ENCODE results near the gene ACO1. TPM values are rescaled to one million over a fixed set of nuclear protein-coding genes. Genes with fewer than 3 reads are reported as not detected.
A peak's percentile ranks its signal among the peaks of the same experiment; 100 is the strongest.

Gene ACO1
- 9.4 and 10.8 TPM in 2 replicates for total RNA-seq (2011; cell fraction: chromatin; rRNA removed; ENCODE audit: low replicate concordance)
- 4.8 and 5.4 TPM in 2 replicates for total RNA-seq (2011; cell fraction: nucleolus; rRNA removed)
- total RNA-seq (2011; cell fraction: nucleoplasm; rRNA removed), result 6.2 and 8.3 TPM in 2 replicates
- 14.3 and 16.6 TPM in 2 replicates for total RNA-seq (2014; rRNA removed)
- 19.6 and 21.1 TPM in 2 replicates for total RNA-seq (2014; rRNA removed; fragmentation: Illumina TruSeq; extraction: Trizol)
- 16.2 and 16.9 TPM in 2 replicates for total RNA-seq (2015; rRNA removed; fragmentation: Illumina TruSeq; extraction: Trizol)
- total RNA-seq (2021), result 20.4 and 22.3 TPM in 2 replicates
- polyA plus RNA-seq (2011; rRNA removed), result 25.5 and 29.7 TPM in 2 replicates
- 17.7 and 23.5 TPM in 2 replicates for polyA plus RNA-seq (2011; cell fraction: cytosol; rRNA removed)
- polyA plus RNA-seq (2011; cell fraction: nucleus; rRNA removed), result 9.3 and 13.1 TPM in 2 replicates
- 15.9 and 16.2 TPM in 2 replicates for polyA plus RNA-seq (2012)
- polyA plus RNA-seq (2014; fragmentation: Illumina TruSeq; extraction: Trizol), result 19.1 and 22.6 TPM in 2 replicates
- polyA plus RNA-seq (2014; fragmentation: Nextera tagmentation; extraction: Ambion mirVana), result 1 to 10 TPM in 1 of 2 experiments, under 1 TPM in 1; 0.96 to 3.0 TPM
- polyA plus RNA-seq (2014; rRNA removed), result 11.8 and 14.0 TPM in 2 replicates
- polyA minus RNA-seq (2011; rRNA and poly(A)+ RNA removed), result 47.9 and 52.7 TPM in 2 replicates
- polyA minus RNA-seq (2011; cell fraction: cytosol; rRNA and poly(A)+ RNA removed), result 15.9 and 19.4 TPM in 2 replicates
- polyA minus RNA-seq (2011; cell fraction: nucleus; rRNA and poly(A)+ RNA removed), result 3.0 and 5.9 TPM in 2 replicates
- Bru-seq, nascent RNA, result percentile 61 among the genes with signal in this experiment
- BruChase-seq, experiment 1, labeled RNA remaining after a 2-hour chase, result percentile 65 among the genes with signal in this experiment
- percentile 67 among the genes with signal in this experiment for BruChase-seq, experiment 2, labeled RNA remaining after a 6-hour chase
- long read RNA-seq, experiment 1, full-length matches to known transcripts, result 109 of 145 reads
- long read RNA-seq, experiment 1, partial matches to known transcripts, result 25 of 145 reads
- long read RNA-seq, experiment 1, other reads (novel, unspliced or antisense), result 11 of 145 reads
- long read RNA-seq, experiment 2, full-length matches to known transcripts, result 7 of 23 reads
- long read RNA-seq, experiment 2, partial matches to known transcripts, result 15 of 23 reads
- long read RNA-seq, experiment 2, other reads (novel, unspliced or antisense), result 1 of 23 reads
- long read RNA-seq, experiment 3, full-length matches to known transcripts, result 8 of 13 reads
- long read RNA-seq, experiment 3, partial matches to known transcripts, result 5 of 13 reads
- long read RNA-seq, experiment 3, other reads (novel, unspliced or antisense), result 0 of 13 reads

DNA sequence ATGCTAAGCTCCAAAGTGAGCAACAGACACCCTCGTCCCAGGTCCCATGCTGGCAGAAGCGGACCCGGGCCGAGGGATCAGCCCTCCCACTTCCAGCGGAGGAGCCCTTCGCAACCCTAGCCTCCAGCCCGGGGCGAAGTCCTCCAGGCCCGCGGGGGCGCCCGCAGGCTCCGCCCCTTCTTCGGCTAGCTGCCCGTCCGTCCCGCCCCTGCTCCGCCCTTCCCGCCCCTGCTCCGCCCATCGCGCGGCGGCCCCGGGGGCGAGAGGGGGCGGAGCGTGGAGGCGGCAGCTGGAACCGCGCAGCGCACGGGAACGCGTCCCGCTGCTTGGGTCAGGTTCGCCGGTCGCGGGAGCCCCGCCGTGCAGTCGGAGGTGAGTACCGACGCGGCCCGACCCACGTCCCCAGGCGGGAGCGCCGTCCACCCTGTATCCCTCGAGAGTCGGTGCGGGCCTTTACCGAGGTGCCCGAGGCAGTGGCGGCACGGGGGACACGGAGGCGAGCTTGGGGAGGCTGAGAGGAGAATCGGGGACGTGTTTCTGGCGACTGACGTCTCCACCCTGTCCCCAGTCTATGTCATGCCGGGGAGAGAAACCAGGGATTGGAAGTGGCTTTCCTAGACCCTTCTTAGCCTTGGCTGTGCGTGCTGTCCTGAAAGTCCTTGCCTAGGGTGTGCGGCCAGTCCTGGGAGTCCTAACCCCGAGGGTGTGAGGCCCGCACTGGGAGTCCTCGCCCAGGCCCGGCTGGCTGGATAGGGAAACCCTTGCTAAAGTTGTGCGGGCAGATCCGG is at the start of gene ACO1:
TSS of gene ACO1 (plus strand) at position 280 of the 788 bp plus-strand sequence. CDS start 20,864 bp downstream, outside the sequence.
- 0% methylated on average over 11 of the region's 73 CpGs for WGBS (ENCODE audit: insufficient coverage, low coverage, missing lambda C conversion rate)
- Histone ChIP-seq H4K20me1 (replicated peaks; ENCODE audit: control insufficient read depth, insufficient read depth, low read length) (no peaks in the 10 kb centered on the region), H3K27me3 (ENCODE audit: control insufficient read depth in 2 of 2, insufficient read depth in 2 of 2, low read length in 2 of 2) (no peaks in the 10 kb centered on the region), H3K9me3 (replicated peaks; ENCODE audit: control insufficient read depth, insufficient read depth, low read depth, low read length) (no peaks in the 10 kb centered on the region), H3K4me2 (ENCODE audit: insufficient read depth, low read length) (peak within 1 kb of the TSS; percentile 90), H3K4me3 (peak within 1 kb of the TSS; percentile 84), H3K9ac (ENCODE audit: insufficient read depth in 1 of 2, low read depth in 2 of 2, low read length in 2 of 2) (peak within 1 kb of the TSS; percentile 79 to 93), H3K9me1 (ENCODE audit: control insufficient read depth, insufficient read depth, low read length) (no peaks in the 10 kb centered on the region), H3K79me2 (ENCODE audit: control insufficient read depth, insufficient read depth, low read length) (peaks cover 19% of the 10 kb centered on the region; the same call in 2 of the 3 replicates), H2AFZ (ENCODE audit: low read depth, low read length) (peak within 1 kb of the TSS; percentile 94), H3K36me3 (ENCODE audit: control insufficient read depth, insufficient read depth, low read length) (peaks cover 2% of the 10 kb centered on the region; the same call in 1 of the 3 replicates), H3K4me1 (replicated peaks in 1 of 2; ENCODE audit: control insufficient read depth in 2 of 2, insufficient read depth in 2 of 2, low read length in 2 of 2) (peaks cover 0 to 4% of the 10 kb centered on the region in 2 experiments; a peak in 3 of 5 replicates), H3K27ac (ENCODE audit: extremely low read depth, low read depth, low read length) (peak within 1 kb of the TSS; percentile 59)
- in situ Hi-C loops (cut with MboI) (loop anchor here (5.0 to 25.0 kb wide), 3 partner anchors 193 to 853 kb away; partner anchors contain the start of gene SPINK4), intact Hi-C loops (cut with micrococcal nuclease) (loop anchor here (2.0 kb wide), 1 partner anchor 46 kb away; no protein-coding TSS in a partner anchor)
- ChIA-PET POLR2A (interaction anchor here (0.6 to 1.7 kb wide), 5 partner anchors 14 to 454 kb away, joined by 3 to 7 read pairs (median 4); no protein-coding TSS in a partner anchor), CTCF (ENCODE audit: low intra/inter-chr PET ratio) (interaction anchor here (0.7 kb wide), 1 partner anchor 188 kb away, joined by 5 read pairs; the partner anchor contains the start of gene NDUFB6)
- FAIRE-seq, result peak; percentile 11
- no TSS peak for BruUV-seq (replicated peaks)
- ATAC-seq, result peak; percentile 98
- DNase-seq (ENCODE audit: extremely low read depth in 1 of 4, low spot score in 3 of 4), result peak; percentile 86 to 97 (median 96)
- TF ChIP-seq CXXC5 (CRISPR knock-in tag; IDR thresholded peaks at IDR 0.05) (peak; percentile 83), MAZ (CRISPR knock-in tag; conservative IDR thresholded peaks at IDR 0.05 in 1 of 2, IDR thresholded peaks at IDR 0.05 in 1 of 2) (peak; percentile 66 to 75; a peak in 3 of 4 replicates), CCNT2 (IDR thresholded peaks at IDR 0.05; ENCODE audit: borderline replicate concordance, extremely low read depth, insufficient read length, low read depth, low read length) (peak; percentile 64), ZNF121 (CRISPR knock-in tag; conservative IDR thresholded peaks at IDR 0.05) (no peak), ZNF695 (CRISPR knock-in tag; IDR thresholded peaks at IDR 0.05) (no peak), ATF7 (IDR thresholded peaks at IDR 0.05) (peak; percentile 32; the same call in 1 of the 2 replicates), RBFOX2 (IDR thresholded peaks at IDR 0.05; ENCODE audit: low read depth, low read length) (peak; percentile 77), SOX6 (IDR thresholded peaks at IDR 0.05) (0 out of 2 replicates have a peak, but pooled peaks have one; percentile 37), MEIS2 (IDR thresholded peaks at IDR 0.05; ENCODE audit: partially characterized antibody) (no peak)
- TF ChIP-seq, protein P1, sequence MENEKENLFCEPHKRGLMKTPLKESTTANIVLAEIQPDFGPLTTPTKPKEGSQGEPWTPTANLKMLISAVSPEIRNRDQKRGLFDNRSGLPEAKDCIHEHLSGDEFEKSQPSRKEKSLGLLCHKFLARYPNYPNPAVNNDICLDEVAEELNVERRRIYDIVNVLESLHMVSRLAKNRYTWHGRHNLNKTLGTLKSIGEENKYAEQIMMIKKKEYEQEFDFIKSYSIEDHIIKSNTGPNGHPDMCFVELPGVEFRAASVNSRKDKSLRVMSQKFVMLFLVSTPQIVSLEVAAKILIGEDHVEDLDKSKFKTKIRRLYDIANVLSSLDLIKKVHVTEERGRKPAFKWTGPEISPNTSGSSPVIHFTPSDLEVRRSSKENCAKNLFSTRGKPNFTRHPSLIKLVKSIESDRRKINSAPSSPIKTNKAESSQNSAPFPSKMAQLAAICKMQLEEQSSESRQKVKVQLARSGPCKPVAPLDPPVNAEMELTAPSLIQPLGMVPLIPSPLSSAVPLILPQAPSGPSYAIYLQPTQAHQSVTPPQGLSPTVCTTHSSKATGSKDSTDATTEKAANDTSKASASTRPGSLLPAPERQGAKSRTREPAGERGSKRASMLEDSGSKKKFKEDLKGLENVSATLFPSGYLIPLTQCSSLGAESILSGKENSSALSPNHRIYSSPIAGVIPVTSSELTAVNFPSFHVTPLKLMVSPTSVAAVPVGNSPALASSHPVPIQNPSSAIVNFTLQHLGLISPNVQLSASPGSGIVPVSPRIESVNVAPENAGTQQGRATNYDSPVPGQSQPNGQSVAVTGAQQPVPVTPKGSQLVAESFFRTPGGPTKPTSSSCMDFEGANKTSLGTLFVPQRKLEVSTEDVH (IDR thresholded peaks at IDR 0.05; ENCODE audit: low read depth, partially characterized antibody), result no peak

Measured in K562 (cell line).